ENCODE data around the gene CFAP161.

DNA sequence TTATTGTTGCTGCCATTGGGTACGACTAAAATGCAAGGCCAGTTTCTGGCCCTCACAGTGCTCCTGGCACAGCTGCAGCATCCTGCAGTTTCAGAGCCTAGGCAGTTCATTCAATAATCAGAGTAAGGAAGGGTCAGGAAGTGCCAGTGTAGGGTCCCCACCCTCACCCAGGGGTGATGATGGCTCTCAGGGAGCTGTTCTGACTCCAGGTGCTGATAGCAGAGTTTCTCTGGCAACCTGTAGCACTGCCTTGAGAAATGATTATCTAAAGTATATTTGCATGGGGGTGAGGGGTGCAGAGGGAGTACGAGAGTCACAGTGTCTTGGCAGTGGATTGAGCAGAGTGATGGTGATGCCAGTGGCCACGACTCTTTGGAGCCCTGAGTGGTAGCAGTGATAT, 47.1 kb downstream of the CFAP161 start:
- TF ChIP-seq HMGN3 (IDR thresholded peaks at IDR 0.05; ENCODE audit: borderline replicate concordance, extremely low read depth, insufficient read length, low read depth, low read length): no peak
- no peak for TF ChIP-seq TEAD4 (IDR thresholded peaks at IDR 0.05; ENCODE audit: low read length)
- TF ChIP-seq TEAD4 (CRISPR knock-in tag; IDR thresholded peaks at IDR 0.05; ENCODE audit: borderline replicate concordance): no peak
- TF ChIP-seq RFX1 (IDR thresholded peaks at IDR 0.05): no peak
- no peak for TF ChIP-seq HNRNPL (IDR thresholded peaks at IDR 0.05; ENCODE audit: low read depth, low read length)
- no peak for TF ChIP-seq CTCF (IDR thresholded peaks at IDR 0.05 in 2 of 3, conservative IDR thresholded peaks at IDR 0.05 in 1 of 3; ENCODE audit: insufficient read depth in 2 of 3, low read depth in 1 of 3, low read length in 3 of 3)
- no peak for TF ChIP-seq JUND (IDR thresholded peaks at IDR 0.05; ENCODE audit: borderline replicate concordance, low read depth, low read length)
- no peak for TF ChIP-seq JUND (tag; IDR thresholded peaks at IDR 0.05; ENCODE audit: borderline replicate concordance, low read depth, low read length)
- TF ChIP-seq RBBP5 (IDR thresholded peaks at IDR 0.05; ENCODE audit: borderline replicate concordance, insufficient read depth, low read length, poor library complexity, severe bottlenecking): no peak
- TF ChIP-seq NFYB (IDR thresholded peaks at IDR 0.05; ENCODE audit: extremely low read depth, insufficient read length): no peak
- TF ChIP-seq, protein P1, sequence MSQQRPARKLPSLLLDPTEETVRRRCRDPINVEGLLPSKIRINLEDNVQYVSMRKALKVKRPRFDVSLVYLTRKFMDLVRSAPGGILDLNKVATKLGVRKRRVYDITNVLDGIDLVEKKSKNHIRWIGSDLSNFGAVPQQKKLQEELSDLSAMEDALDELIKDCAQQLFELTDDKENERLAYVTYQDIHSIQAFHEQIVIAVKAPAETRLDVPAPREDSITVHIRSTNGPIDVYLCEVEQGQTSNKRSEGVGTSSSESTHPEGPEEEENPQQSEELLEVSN (IDR thresholded peaks at IDR 0.05; ENCODE audit: borderline replicate concordance in 1 of 2, extremely low read depth in 1 of 2, insufficient read depth in 1 of 2, insufficient read length in 1 of 2, low read depth in 1 of 2, low read length in 1 of 2, poor library complexity in 1 of 2, severe bottlenecking in 1 of 2): no peak
